ENCODE results near the gene ZRANB1. TPM values are rescaled to one million over a fixed set of nuclear protein-coding genes. Genes with fewer than 3 reads are reported as not detected.

ZRANB1 gene
- polyA plus RNA-seq, 4 donors = 27.2 to 31.4 (median 30.1) TPM

DNA sequence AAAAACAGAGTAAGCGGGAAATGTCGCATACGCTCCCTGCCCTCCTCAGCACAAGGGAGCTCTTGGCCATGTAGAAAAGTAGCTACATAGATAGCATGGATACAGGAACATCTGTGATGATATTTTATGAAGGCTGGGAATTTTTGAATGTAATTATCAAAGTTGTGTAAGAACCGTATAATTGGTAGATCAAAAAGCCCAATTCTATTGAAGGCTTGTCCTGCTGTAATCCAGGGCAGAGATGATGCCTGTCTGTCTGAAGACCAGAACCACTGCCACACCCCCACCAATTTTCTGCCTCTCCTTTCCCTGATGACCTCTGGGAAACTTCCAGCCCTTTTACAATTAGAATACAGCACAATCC, 51.4 kb downstream of the ZRANB1 start:
- DNase-seq (ENCODE audit: low read depth in 4 of 4, low spot score in 3 of 4) = no peak

DNA sequence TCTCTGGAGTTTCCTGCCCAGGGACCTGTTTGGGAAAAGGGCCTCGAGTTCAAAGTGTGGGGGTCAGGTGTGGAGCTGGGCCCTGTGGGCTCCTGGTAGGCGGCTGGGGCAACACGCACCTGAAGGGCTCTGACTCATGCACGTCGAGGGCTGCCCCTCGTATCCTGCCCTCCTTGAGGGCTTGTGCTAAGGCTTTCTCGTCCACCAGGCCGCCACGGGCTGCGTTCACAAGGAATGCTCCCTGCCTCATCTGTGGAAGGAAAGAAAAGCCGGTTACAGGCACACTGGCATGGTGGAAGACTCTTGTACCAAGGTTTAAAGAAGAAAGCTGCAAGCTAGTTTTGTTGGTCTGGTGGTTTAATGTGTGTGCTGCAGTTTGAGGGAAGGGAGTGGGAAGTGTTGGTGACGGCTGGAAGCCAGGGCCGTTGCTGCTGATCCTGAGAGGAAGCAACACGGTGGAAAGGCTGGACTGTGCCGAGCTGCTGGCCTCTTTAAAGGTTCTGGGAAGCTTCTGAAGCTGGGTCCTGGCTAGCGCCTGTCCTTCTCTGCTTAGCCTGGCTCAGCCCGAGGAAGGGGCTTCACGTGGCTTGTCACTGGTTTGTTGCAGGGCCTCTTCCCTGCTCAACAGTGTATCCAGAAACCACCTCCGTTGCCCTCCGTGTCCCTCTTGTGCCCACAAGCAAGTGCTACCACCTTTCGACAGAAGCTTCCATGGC, 52.0 kb downstream of the ZRANB1 start:
- no peak for DNase-seq (ENCODE audit: low read depth in 4 of 4, low spot score in 3 of 4)

DNA sequence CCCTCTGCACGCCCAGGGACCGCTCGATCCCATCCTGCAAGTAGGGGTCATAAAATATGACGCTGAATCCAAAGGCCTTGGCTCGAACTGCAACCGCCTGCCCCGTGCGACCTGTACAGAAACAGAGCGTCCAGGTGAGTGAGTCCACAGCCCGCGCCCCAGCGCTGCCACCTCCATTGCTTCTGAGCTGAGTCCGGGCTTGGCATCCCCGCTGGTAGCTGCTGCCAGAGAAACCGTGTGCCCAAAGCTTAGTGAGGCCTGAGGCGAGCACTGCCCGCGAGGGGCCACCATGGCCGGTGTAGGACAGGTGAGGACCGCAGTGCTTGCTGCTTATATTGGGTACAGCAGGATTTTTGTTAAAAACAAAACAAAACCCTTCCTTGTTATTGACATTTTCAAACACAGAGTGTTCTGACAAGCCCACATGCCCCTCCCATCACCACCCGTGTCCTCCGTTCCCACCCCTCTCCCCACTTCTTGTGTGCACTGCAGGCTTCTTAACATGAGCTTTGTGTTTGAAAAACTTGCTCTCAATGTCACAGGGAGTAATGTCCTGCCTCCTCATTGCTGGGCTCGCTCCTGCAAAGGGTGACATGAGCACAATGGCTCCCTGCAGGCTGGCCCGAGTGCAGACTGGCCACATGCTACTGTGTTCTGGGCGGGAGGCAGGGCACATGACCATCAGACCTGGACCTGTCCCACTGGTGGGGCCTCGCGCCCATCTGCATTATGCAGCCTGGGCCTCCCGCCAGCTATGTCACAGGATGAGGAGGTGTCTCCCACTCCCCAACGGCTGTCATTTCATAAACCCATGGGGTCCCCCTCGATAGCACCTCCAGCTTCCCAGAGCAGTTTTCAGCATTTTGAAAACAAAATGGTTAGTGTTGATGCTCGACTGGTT, 52.9 kb downstream of the ZRANB1 start:
- DNase-seq (ENCODE audit: low read depth in 4 of 4, low spot score in 3 of 4) = no peak

DNA sequence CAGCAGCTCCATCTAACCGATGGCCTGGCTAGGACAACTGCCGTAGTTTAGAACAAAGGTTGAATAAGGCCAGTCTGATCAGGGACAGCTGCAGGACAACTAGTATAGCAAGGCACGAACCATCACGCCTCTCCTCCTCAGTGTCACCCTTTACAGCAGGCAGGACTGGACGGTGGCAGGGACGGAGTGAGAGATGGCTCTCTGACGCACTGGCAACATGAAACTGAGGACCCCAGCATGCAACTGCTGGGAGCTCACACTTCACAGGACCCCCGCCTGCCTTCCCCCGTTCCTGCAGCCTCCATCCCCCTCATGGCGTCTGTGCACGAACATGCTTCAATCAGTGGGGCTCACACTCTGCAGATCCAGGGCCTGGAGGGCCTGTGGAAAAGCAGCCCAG, 53.7 kb downstream of the ZRANB1 start:
- no peak for DNase-seq (ENCODE audit: low read depth in 4 of 4, low spot score in 3 of 4)

DNA sequence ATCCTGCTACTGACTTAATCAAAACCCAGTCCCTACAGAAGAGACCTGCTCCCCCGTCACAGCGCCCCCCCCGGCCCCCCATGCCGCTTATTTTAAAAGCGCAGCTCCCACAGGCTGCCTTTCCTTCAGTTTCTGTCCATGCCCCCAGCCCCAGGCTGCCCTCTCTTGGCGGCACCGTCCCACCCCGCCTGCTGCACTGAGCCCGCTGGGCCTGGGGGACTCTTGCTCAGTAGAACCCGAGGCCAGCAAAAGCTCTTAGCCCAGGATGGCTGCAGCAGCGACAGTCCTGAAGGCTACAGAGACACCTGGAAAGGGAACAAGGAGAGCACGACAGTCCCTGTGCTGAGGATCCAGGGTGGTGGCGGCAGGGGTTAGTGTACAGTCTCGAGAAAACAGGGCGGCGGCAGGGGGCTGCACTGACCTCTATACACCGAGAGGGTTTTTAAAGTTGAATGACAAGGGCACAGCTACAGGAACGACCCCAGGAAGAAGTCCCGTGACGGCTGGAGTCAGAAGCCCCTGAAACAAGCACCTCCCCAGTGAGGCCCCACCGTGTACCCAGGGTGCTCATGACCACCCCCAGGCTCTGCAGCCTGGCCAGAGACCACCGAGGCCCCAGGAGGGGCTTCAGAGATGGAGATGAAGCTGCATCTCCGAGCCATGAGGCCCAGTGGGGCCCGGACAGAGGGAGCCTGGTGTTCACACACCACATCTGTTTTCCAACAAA, 54.4 kb downstream of the ZRANB1 start:
- DNase-seq (ENCODE audit: low read depth in 4 of 4, low spot score in 3 of 4) = no peak

DNA sequence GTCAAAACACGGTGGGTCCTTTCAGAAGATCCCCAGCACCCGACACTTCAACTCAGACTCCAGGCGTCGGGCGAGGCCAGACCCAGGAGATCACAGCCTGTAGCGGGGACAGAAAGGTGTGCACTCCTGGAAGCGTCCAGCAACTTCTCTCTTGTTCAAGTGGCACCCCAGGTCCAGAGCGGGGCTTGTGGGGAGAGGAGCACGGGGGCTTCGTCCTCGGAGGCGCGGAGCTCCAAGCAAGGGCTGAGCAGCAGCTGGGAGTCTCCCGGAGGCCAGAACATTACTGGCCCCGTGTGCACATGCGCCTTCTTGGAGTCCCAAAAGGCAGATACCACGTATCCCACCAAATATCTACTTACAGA, 54.9 kb downstream of the ZRANB1 start:
- DNase-seq (ENCODE audit: low read depth in 4 of 4, low spot score in 3 of 4) = no peak

DNA sequence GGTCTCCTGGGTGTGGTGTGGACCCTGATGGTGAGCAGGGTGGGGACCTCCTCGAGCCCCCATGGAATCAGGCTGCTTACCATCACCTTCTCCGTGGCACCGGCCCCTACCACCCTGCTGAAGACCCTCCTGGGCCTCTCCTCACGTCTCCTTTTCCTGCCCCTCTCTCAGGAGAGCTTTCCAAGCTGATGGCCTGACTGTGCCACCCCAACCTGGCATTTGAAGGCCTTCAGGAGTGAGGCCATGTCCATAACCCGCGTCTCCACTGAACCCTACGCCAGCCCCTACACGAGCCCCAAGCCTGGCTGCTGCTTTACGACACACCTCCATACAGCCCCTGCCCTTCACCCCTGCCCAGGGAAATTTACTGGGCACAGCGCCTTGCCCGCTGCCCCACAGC, 55.4 kb downstream of the ZRANB1 start:
- no peak for DNase-seq (ENCODE audit: low read depth in 4 of 4, low spot score in 3 of 4)

DNA sequence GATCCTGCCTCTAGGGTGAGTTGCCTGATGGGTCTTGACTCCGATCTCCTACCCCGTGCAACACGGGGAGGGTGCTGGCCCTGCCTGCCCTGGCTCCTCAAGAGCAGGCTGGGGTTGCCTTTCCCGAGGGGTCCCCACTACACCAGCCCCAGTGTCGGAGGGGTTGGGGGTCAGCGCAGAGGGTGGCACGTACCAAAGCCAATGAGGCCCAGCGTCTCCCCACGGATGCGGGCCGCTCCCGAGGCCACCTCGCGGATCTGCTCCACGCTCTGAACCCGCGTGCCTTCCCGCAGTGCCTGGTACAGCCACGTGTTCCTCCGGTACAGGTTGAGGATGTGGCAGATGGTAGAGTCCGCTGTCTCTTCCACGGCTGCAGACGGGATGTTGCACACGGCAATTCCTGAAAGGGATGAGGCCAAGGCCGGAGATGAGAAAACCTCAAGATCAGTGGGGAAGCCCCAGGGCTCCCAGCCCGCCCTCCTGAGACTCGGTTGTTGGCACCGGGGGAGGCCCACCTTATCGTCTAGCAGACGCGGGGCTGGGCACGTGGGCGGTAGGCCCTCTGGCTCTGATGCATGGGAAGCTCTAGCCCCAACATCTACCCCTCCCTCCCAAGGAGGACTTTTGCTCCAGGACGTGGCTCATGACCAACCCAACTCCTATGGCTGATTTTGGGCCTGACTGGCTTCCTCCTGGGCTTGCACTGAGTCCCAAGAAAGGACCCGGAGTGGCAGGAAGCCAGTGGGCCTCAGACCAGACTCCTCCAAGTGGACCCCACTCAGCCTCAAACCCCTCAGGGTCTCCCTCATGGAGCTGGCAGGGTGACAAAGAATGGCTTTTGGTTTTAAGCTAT, 56.1 kb downstream of the ZRANB1 start:
- DNase-seq (ENCODE audit: low read depth in 4 of 4, low spot score in 3 of 4) = no peak

DNA sequence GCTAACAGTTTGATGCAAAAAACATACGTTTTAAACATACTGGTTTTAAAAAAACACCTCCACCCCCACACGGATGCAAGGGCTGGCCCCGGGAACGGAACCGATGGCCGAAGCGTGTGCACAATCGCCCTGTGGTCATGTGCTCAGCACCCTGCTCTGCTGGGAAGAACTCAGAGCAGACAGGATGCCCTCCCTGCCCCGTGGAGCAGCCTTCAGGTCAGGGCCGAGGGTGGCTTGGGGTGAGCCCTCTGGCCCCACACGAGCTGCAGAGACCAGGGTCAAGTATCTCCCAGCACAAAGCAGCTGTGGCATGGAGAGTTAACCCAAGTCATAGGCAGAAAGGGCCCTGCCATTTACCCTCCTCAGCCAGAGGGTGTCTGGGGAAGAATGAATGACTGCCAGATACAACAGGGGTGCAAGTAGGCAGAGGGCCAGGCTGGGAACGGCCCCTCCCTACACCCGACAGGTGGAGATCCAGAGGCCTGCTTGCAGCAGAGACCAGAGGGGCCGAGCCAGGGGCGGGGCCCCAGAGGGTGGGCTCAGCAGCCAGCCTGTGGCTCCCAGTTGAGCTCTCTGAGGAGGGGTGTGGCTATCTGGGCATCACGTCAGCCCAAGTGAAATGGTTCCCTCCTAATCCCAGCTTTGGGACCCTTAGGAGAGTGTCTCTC, 56.8 kb downstream of the ZRANB1 start:
- DNase-seq (ENCODE audit: low read depth in 4 of 4, low spot score in 3 of 4) = no peak

DNA sequence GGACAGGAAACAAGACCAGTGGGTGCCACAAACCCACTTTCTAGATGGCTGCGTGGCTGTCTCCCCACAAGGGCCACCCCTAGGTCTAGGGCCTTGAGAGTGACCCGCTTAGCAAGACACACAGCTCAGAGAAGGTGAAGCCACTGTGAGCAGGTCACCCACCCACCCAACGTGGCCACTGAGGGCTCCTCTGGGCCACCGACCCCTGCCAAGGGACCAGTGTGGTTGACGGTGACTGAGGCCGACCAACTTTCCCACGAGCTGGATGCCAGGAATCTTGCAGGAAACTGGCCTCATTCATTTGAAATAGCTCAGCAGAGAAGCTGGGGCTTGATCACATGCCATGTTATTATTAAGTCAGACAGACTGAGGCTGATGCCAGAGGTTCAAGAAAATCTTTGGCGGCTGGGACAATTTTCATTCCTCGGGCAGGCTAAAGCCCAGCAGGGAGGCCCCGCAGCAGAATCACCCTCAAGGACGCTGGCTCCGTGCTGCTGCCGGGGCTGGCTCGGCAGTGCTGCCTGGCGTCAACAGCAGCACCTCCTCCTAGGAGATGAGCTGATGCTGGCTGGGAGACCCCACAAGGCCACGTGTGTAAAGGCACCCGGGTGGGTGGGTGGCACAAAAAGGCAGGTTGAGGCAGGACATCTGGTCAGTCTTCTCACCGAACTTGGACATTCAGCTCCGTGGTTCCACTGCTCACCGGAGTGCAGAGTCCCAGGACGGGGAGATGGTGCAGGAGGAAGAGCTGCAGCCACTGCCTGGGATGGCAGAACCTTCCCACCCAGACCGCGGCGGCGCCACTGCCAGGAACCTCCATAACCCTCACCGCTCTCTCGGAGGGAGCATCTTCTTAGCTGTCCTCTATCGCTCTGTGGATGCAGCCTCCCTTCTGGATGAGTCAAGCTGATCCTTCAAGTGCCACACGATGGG, 57.8 kb downstream of the ZRANB1 start:
- DNase-seq (ENCODE audit: low read depth in 4 of 4, low spot score in 3 of 4) = no peak

DNA sequence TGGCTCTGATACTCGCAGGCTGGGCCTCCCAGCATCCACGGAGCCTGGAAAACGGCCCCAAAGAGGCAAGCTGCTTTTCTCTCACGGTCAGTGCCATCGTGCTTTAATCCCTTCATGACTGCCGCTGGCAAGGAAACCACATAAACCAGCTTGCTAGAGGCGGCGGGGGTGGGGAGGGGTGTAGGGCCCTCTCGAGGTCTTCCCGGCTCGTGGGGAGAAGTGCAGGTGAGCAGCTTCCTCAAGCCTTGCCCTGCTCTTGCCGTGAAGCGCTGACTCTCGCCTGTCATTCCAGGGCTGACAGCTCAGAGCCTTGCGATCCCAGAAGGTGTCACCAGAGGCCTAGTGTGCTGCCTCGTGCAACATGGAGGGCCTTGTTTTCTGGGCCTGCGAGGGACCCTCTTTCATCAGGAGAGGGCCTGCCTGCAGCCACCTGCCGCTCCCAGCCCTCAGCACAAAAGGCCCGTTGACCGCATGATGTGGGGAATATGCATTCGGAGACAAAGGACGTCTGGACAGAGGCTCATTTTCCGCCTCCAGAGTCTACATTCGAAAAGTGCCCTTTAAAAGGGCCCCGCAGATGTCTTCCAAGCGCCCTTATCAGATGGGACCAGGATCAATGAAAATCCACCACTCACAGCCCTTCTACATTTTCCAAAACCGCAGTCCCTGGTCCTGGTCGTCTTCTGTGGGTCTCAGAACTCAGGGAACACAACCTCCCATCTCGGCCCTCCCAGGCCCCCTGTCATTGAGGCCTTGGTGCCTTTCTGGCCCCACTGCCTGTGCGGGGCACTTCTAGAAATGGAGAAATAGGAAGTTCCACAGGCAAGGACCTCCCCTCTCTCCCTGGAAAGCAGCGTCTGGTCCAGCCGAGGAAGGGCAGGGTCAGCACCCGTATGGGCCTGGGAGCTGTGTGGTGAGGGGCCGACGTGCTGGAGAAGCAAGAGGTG, 58.7 kb downstream of the ZRANB1 start:
- DNase-seq (ENCODE audit: low read depth in 4 of 4, low spot score in 3 of 4) = no peak

DNA sequence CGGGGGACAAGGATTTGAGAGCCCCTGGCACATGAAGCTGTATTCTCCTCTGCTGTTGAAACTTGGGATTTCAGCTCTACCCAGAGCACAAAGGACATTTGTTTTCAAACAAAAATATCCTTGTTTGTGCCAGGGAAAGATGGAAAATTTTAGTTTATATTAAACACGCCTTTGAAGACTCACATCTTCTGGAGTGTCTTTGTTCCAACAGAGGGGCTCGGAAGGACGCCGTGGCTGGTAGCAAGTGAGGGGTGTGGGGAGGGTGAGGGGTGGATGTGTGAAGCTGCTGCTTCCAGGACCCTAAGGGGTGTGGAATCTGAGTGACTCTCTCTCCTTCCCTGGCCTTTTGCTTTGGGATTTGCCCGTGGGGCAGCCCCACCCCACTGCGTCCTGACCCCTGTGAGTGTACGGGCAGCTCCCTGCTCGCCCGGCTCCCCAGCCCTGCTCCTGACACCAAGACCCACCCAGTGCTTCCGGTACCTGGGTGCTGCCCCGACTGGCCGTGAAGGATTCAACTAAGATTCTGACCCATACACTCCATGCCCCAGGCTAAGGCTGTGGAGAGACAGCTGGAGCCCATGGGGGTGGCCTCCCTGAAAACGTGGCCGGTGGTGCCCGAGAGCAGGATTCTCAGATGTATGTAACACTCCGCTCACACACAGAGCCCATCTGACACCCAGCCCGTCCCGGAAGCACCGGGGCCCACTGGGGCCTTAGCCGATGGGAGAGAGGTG, 59.6 kb downstream of the ZRANB1 start:
- no peak for DNase-seq (ENCODE audit: low read depth in 4 of 4, low spot score in 3 of 4)

DNA sequence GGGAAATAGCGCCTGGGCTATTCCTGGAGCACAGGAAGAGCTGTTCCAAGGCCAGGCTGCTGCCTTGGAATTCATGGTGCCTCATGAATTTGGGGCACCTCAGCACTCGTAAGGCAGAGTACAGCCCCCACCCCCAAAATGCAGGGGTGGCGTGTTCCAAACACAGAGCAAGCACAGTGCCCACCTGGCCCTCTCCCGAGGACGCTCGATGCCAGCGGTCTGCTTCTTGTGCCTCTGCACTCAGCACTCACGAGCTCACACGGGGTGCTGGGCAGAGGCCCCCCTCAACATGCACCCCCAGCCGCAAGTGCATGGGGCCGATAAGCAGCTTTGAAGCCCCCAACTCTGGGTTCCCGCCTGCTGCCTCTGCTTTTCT, 60.1 kb downstream of the ZRANB1 start:
- no peak for DNase-seq (ENCODE audit: low read depth in 4 of 4, low spot score in 3 of 4)

DNA sequence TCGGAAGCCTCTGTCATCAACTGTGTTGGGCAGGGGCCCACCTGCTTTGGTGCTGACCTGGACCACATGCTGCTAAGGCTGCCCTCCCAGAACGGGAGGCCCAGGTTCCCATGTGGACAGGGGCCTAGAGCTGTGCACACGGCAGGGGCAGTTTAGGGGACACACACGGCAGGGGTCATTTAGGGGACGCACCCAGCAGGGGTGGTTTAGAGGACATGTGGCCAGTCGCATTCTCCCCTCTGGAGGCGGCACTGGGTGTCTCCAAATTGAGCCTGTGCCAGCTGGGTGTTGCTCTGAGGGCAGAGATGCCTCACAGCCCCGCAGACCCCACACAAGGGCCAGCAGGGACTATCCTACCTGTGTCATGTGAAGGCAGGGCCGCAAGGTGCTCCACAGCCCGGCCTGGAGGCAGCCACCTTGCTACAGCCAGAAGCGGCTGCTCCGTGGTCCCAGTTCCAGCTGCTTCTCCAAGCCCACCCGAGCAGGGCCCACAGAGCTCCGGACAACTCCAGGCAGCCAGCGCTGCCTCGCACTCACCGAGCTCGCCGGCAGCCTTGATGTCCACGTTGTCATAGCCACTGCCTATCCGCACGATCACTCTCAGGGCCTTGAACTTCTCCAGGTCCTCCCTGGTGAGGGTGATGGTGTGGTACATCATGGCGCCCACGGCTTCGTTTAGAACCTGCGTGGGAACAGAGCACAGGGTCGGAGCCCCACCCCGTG, 60.7 kb downstream of the ZRANB1 start:
- DNase-seq (ENCODE audit: low read depth in 4 of 4, low spot score in 3 of 4) = no peak

DNA sequence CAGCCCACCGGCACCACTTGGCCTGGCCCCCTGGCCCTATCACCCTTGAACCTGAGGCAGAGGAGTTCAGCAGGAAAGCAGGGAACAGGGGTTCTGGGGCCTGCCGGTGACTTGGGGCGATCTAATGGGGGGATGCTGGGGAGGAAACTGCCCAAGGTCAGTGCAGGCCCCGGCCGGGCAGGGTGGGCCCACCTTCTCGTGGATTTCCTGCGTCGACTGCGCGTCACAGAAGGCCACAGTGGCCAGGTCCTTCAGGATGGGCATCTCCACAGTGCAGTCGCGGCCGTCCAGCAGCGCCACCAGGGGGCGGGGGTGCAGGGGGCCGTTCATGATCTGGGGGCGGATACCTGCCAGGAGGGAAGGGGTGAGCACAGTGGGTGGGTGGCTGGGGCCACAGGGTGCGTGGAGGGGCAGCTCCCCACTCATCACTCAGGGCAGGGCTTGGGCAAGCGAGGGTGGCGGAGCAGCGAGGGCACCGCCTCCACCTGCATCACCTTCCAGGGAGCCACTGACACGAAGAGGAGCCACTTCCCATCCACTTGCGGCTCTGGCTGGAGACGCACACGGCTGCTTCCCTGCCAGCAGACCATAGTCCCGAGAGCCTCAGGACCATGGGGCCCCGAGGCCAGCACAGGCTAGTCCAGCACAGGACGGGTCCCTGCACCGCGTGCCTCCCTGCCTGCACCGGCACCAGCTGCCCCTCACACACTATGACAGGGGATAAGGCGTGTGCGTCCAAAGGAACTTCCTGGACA, 61.4 kb downstream of the ZRANB1 start:
- no peak for DNase-seq (ENCODE audit: low read depth in 4 of 4, low spot score in 3 of 4)

DNA sequence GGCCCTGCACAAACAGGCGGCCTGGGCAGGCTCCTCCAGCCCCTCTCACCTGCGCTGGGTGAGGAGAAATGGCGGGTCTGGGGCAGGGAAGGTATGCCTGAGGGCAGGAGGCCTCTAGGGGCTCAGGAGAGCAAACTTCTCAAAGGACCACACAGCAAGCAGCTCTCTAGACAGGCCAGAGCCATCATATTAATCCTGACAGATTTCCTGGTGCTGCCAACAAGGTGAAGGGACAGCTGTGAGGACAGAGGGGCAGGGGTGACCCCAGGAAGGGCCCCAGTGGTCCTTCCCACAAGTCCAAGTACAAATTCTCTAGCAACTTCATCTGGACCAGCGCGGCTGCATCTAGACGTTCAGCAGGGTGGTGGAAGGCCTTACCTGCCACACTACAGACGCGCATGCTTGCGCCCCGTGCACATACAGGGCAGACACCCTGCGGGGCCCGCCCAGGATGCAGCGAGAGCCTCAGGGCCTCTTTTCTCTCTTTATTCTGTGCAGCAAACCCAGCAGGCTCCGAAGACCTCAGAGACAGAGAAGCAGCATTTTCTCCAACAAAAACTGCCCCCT, 62.1 kb downstream of the ZRANB1 start:
- no peak for DNase-seq (ENCODE audit: low read depth in 4 of 4, low spot score in 3 of 4)
